GF-D8 (cell line): ENCODE measurements around the gene LIMS2.

Source experiments
- DNase-seq: peaks from one replicate; lab custom pipeline; 2025; lab: John Stamatoyannopoulos, UW

The LIMS2 gene

GRCh38 chr2:127621981-127622431 is 53.3 kb downstream of the LIMS2 start:
- no peak for DNase-seq

DNA sequence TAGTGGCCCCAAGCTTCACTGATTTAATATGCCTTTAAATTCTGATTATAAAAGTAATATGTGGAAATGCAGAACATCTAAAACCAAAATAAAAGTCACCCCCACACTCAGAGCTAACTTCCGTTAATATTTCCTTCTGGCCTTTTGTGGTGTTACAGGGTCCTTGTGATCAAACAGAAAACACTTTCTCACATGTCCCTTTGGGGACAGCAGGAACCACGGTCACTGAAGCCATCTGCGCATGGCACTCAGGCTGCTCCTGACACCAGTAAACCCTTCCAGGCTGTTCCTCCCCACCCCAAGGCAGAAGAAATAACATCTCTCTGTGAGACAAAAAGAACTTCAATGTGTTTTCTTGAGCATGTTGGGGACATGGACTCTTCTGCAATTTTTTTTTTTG is 54.5 kb downstream of the LIMS2 start:
- DNase-seq = no peak

- DNase-seq = no peak
Observed at GRCh38 chr2:127619877-127620705, 55.2 kb downstream of the LIMS2 start.

- no peak for DNase-seq
Observed at GRCh38 chr2:127619203-127619590, 56.1 kb downstream of the LIMS2 start.

DNA sequence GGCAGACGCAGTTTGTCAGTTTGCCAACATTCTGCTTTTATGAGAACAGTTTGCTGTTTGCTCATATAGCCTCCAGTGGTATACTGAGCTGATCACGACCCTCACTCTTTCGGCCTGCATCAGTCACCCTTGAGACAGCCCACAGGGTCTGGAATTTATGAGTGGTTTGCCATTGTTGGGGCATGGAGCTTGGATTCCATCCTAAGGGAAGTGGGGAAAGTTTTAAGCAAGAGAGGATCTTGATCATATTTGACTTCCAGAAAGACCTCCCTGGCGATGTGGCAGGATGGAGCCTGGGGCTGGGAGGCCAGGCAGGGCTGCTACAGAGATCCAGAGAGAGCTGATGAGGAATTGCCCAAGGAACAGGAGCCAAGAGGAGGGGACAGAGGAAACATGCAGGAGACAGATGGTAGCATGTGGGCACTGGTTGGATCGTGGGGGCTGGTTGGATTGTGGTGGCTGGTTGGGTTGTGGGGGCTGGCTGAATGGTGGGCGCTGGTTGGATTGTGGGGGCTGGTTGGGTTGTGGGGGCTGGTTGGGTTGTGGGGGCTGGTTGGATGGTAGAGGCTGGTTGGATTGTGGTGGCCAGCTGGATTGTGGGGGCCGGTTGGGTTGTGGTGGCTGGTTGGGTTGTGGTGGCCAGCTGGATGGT is 56.7 kb downstream of the LIMS2 start:
- no peak for DNase-seq

- no peak for DNase-seq
Observed at GRCh38 chr2:127615511-127616166, 59.7 kb downstream of the LIMS2 start.

- no peak for DNase-seq
Observed at GRCh38 chr2:127614731-127615130, 60.6 kb downstream of the LIMS2 start.

DNA sequence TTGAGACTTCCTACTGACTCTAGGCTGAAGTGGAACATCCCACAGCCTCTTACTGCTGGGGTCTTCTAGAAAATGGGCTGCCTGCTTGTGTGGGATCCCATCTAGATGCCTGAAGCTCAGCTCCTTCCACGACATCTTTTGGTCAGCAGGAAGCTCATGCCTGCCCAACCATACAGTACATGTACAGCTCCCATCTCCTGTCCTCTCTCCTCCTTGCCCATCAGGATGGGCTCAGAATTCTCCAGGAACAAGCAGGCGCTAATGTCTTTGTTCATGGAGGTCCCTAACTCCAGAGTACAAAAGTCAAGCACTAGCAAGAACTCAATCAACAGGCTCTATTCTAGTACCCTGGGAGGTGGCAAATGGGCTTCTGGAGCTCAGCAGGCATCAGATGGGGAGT is 61.1 kb downstream of the LIMS2 start:
- no peak for DNase-seq

GRCh38 chr2:127612111-127612822 is 63.1 kb downstream of the LIMS2 start:
- DNase-seq = no peak

- no peak for DNase-seq
Observed at GRCh38 chr2:127611076-127611925, 64.0 kb downstream of the LIMS2 start.

DNA sequence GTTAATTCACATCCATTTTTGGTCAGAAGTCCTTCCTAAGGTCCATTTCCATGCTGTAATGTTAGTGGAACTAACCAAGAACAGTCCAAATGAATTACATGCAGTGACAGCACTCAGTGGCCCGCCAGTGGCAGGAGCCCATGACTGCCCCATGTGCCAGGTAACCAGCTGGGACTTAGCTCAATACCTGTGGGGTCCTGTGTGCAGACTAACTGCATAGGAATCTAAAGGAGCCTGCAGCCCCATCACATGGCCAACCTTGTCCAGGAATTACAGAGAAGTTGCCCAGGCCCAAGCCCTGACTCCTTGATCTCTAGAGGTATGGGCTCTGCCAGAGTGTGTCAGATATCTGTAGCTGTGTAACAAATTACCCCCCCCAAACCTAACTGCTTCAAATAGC is 64.8 kb downstream of the LIMS2 start:
- no peak for DNase-seq

GRCh38 chr2:127609818-127610217 is 65.5 kb downstream of the LIMS2 start:
- DNase-seq = no peak

DNA sequence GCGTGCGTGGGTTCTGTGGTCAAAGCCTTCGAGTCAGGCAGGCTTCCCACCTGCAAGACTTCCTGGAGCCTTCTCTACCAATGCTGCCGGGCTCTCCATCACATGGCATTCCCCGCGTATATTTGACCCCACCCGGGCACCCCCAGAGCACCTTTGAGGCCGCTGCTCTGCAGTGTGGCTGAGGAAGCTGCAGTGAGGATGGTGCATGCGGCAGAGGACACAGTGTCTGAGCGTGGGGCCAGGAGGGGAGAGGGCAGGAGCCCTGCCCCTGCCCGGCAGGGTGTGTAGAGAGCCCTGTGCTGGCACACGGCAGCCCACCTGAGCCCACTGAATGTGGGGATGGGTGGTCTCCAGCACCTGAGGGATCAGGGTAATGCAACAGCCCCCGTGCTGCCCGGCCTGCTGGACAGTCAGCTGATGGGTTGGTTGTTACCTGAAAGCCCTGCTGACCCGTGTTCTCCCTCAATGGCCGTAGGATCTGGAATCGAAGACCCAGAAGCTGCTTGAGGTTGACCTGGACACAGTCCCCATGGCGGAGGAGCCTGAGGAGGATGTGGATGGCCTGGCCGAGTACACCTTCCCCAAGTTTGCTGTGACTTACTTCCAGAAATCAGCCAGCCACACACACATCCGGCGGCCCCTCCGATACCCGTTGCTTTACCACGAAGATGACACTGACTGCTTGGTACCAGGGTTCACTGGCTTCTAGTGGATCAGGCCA is 66.1 kb downstream of the LIMS2 start:
- DNase-seq = no peak

- DNase-seq = no peak
Observed at GRCh38 chr2:127608061-127609030, 67.0 kb downstream of the LIMS2 start.

DNA sequence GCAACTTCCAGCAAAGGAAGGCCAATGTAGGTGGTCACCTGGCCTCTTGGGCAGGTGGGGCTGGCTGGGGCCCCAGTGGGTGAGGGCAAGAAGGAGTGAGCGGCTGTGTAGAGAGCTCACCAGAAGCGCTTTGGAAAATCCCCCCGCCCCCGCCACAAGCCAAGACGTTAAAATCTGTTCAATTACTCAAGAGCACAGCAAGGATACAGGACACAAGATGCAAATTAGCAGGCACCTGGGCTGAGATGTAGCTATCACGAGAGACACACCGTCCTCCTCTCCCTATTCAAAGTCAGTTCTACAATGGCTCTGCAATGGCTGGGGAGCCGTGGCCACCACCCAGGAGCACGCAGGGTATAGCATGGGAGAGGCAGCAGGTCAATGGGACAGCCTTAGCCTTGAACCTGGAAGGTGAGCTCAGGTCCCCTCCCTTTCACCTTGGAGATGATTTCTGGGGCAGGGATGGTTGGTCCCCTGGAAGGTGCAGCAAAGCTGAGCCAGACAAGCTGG is 67.9 kb downstream of the LIMS2 start:
- DNase-seq = no peak

- DNase-seq = no peak
Observed at GRCh38 chr2:127606625-127607398, 68.5 kb downstream of the LIMS2 start.

DNA sequence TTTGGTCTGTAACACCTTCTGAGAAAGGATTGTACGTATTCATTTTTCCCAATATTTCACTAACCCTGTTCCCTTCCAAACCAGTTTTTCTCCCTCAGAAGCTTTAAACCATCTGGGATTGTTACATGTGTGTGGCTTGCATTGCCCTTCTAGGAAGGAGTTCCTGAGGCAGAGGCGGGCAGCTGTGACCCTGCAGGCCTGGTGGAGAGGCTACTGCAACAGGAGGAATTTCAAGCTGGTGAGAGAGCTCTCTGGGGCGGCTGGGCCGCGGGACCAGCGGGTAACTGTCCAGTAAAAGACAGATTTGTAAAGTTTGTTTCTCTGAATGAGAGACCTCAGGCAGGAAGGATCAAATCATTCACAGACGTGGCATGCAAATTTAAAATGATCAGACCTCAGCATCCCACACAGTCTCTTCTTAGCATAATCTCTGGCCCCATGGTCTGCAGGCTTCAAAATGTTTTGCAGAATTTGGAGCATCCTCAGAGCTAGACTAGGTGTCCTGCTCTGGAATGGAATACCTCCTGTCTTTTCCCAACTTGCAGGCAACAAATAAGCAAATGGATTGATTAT is 69.6 kb downstream of the LIMS2 start:
- DNase-seq = no peak

- no peak for DNase-seq
Observed at GRCh38 chr2:127604986-127605385, 70.3 kb downstream of the LIMS2 start.
